ENCODE measurements around the gene NSMCE3.
A peak's percentile ranks its signal among the peaks of the same experiment; 100 is the strongest.

The NSMCE3 gene

GRCh38 chr15:29269485-29270168, at the start of gene NSMCE3:
Gene NSMCE3 (minus strand): TSS chr15:29269822. CDS start chr15:29269705, 117 bp downstream.
- no peaks in the 10 kb centered on the region for H3K9me3 ChIP-seq (ENCODE audit: low read length)
- peak within 1 kb of the TSS; percentile 77 for H3K27ac ChIP-seq (ENCODE audit: low read depth, low read length)
- no peaks in the 10 kb centered on the region for H3K36me3 ChIP-seq (ENCODE audit: insufficient read depth, low read length)
- H3K27me3 ChIP-seq (ENCODE audit: control insufficient read depth in 1 of 2, insufficient read depth in 2 of 2, low read length in 2 of 2) = no peaks in the 10 kb centered on the region
- H3K9ac ChIP-seq (ENCODE audit: low read length) = peak within 1 kb of the TSS; percentile 62
- H3K4me1 ChIP-seq (ENCODE audit: insufficient read depth, low read length) = peaks cover 34% of the 10 kb centered on the region
- peak within 1 kb of the TSS; percentile 64 to 91 for H3K4me3 ChIP-seq (ENCODE audit: low read depth in 1 of 2, low read length in 2 of 2)

DNA sequence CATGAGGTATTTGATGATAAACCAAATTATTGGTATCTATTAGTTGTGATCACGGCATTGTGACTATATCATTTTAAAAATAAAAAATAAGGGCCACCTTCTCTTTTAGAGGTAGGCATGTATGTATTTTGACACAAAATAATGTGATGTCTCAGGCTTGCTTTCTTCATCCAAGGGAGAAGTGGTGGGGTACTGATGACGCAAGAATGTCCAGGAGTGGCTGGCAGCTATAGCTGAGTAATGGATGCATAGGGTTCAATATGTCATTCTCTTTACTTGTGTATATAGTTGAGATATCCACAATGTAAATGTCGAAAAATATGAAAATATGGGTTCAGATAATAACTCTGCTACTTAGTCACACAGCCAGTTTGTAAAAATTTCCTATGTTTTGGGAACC, 46.8 kb upstream of the NSMCE3 start:
- Histone ChIP-seq H3K4me3 (ENCODE audit: low read depth in 1 of 2, low read length in 2 of 2) (no peak overlapping the region), H3K9me3 (ENCODE audit: low read length) (no peaks in the 10 kb centered on the region), H3K9ac (ENCODE audit: low read length) (no peak overlapping the region), H3K4me1 (ENCODE audit: insufficient read depth, low read length) (no peaks in the 10 kb centered on the region), H3K36me3 (ENCODE audit: insufficient read depth, low read length) (no peaks in the 10 kb centered on the region), H3K27ac (ENCODE audit: low read depth, low read length) (no peak overlapping the region), H3K27me3 (ENCODE audit: control insufficient read depth in 1 of 2, insufficient read depth in 2 of 2, low read length in 2 of 2) (no peaks in the 10 kb centered on the region)

- Histone ChIP-seq H3K4me3 (ENCODE audit: low read depth in 1 of 2, low read length in 2 of 2) (no peak overlapping the region), H3K9me3 (ENCODE audit: low read length) (no peaks in the 10 kb centered on the region)
Observed at GRCh38 chr15:29312387-29312786, 42.8 kb upstream of the NSMCE3 start.

GRCh38 chr15:29311696-29312095, 42.1 kb upstream of the NSMCE3 start:
- Histone ChIP-seq H3K9ac (ENCODE audit: low read length) (no peak overlapping the region), H3K9me3 (ENCODE audit: low read length) (no peaks in the 10 kb centered on the region), H3K4me1 (ENCODE audit: insufficient read depth, low read length) (no peaks in the 10 kb centered on the region), H3K4me3 (ENCODE audit: low read depth in 1 of 2, low read length in 2 of 2) (no peak overlapping the region), H3K27me3 (ENCODE audit: control insufficient read depth in 1 of 2, insufficient read depth in 2 of 2, low read length in 2 of 2) (no peaks in the 10 kb centered on the region), H3K36me3 (ENCODE audit: insufficient read depth, low read length) (no peaks in the 10 kb centered on the region), H3K27ac (ENCODE audit: low read depth, low read length) (no peak overlapping the region)

More at GRCh38 chr15:29312387-29312786, 42.8 kb upstream of the NSMCE3 start:
- Histone ChIP-seq H3K27ac (ENCODE audit: low read depth, low read length) (no peak overlapping the region), H3K4me1 (ENCODE audit: insufficient read depth, low read length) (no peaks in the 10 kb centered on the region), H3K36me3 (ENCODE audit: insufficient read depth, low read length) (no peaks in the 10 kb centered on the region), H3K27me3 (ENCODE audit: control insufficient read depth in 1 of 2, insufficient read depth in 2 of 2, low read length in 2 of 2) (no peaks in the 10 kb centered on the region), H3K9ac (ENCODE audit: low read length) (no peak overlapping the region)

DNA sequence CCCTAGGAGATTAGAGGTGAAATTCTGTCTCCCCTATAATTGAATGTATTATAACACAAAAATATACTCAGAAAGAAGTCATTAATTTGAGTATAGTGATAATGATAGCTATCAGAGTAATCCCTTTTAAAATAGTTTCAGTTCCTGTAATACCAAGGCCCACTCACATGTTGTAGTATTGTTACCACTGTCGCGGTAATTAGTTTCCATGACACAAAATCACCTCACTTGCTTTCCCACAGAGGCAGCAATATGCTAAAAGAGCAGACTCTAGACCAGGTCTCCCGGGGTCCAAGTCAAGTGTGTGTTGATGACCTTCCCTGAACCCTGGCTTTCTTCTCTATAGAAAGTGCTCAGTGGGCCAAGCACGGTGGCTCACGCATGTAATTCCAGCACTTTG, 39.5 kb upstream of the NSMCE3 start:
- Histone ChIP-seq H3K4me1 (ENCODE audit: insufficient read depth, low read length) (no peaks in the 10 kb centered on the region), H3K27me3 (ENCODE audit: control insufficient read depth in 1 of 2, insufficient read depth in 2 of 2, low read length in 2 of 2) (no peaks in the 10 kb centered on the region), H3K27ac (ENCODE audit: low read depth, low read length) (no peak overlapping the region), H3K9me3 (ENCODE audit: low read length) (no peaks in the 10 kb centered on the region), H3K4me3 (ENCODE audit: low read depth in 1 of 2, low read length in 2 of 2) (no peak overlapping the region), H3K9ac (ENCODE audit: low read length) (no peak overlapping the region), H3K36me3 (ENCODE audit: insufficient read depth, low read length) (no peaks in the 10 kb centered on the region)

GRCh38 chr15:29308299-29308698, 38.7 kb upstream of the NSMCE3 start:
- Histone ChIP-seq H3K27ac (ENCODE audit: low read depth, low read length) (no peak overlapping the region), H3K36me3 (ENCODE audit: insufficient read depth, low read length) (no peaks in the 10 kb centered on the region), H3K9ac (ENCODE audit: low read length) (no peak overlapping the region), H3K4me3 (ENCODE audit: low read depth in 1 of 2, low read length in 2 of 2) (no peak overlapping the region), H3K9me3 (ENCODE audit: low read length) (no peaks in the 10 kb centered on the region), H3K27me3 (ENCODE audit: control insufficient read depth in 1 of 2, insufficient read depth in 2 of 2, low read length in 2 of 2) (no peaks in the 10 kb centered on the region), H3K4me1 (ENCODE audit: insufficient read depth, low read length) (no peaks in the 10 kb centered on the region)

DNA sequence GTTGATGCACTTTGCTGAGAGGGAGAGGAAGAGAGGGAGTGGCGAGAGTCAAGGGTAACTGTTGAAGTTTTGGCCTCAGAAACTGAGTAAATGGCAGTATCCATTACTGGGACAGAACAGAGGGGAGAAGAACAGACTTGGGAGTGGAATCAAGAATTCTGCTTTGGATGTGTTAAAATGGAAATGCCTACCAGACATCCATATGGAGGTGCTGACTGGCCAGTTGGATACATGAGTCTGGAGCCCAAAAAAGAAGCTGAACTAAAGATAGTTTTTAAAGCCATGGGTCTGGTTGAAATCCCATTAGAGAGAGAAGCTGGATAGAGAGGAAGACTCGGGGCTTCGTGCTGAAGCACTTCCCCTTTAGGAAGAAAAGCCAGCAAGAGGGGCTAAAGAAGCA, 35.9 kb upstream of the NSMCE3 start:
- Histone ChIP-seq H3K4me1 (ENCODE audit: insufficient read depth, low read length) (no peaks in the 10 kb centered on the region), H3K27me3 (ENCODE audit: control insufficient read depth in 1 of 2, insufficient read depth in 2 of 2, low read length in 2 of 2) (no peaks in the 10 kb centered on the region), H3K36me3 (ENCODE audit: insufficient read depth, low read length) (no peaks in the 10 kb centered on the region), H3K9ac (ENCODE audit: low read length) (no peak overlapping the region), H3K27ac (ENCODE audit: low read depth, low read length) (no peak overlapping the region), H3K4me3 (ENCODE audit: low read depth in 1 of 2, low read length in 2 of 2) (no peak overlapping the region), H3K9me3 (ENCODE audit: low read length) (no peaks in the 10 kb centered on the region)

DNA sequence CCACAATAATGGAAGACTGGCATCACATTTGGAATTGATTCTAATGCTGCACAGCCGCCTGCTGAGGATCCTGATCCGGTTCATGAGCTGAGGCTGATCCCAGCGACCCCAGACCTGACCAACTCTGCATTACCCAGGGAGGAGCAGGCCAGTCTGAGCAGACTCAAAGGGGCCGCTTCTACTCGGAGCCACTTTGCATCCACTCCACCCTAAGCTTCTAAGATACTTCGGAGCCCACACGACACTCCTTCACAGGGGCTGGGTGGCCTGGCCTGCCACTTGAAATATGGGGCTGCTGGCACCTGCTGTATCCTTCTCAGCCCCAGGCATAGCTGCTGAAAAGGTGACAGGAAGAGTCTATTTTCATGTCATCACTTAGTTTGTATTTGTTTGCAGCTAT, 33.2 kb upstream of the NSMCE3 start:
- Histone ChIP-seq H3K4me3 (ENCODE audit: low read depth in 1 of 2, low read length in 2 of 2) (no peak overlapping the region), H3K4me1 (ENCODE audit: insufficient read depth, low read length) (no peaks in the 10 kb centered on the region), H3K36me3 (ENCODE audit: insufficient read depth, low read length) (no peaks in the 10 kb centered on the region), H3K27ac (ENCODE audit: low read depth, low read length) (no peak overlapping the region), H3K27me3 (ENCODE audit: control insufficient read depth in 1 of 2, insufficient read depth in 2 of 2, low read length in 2 of 2) (no peaks in the 10 kb centered on the region), H3K9ac (ENCODE audit: low read length) (no peak overlapping the region), H3K9me3 (ENCODE audit: low read length) (no peaks in the 10 kb centered on the region)

DNA sequence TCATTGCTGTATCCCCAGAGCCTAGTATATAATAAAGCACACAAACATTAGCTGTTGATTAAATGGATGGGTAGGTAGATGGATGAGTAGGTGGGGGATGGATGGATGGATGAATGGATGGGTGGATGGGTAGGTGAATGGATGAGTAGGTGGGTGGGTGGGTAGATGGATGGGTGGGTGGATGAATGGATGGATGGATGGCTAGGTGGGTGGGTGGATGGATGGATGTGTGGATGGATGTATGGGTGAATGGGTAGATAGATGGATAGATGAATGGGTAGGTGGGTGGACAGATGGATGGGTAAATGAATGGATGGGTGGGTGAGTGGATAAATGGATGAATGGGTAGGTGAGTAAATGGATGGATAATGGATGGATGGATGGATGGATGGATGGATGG, 30.2 kb upstream of the NSMCE3 start:
- H3K9me3 ChIP-seq (ENCODE audit: low read length) = no peaks in the 10 kb centered on the region
- H3K9ac ChIP-seq (ENCODE audit: low read length) = no peak overlapping the region
- H3K36me3 ChIP-seq (ENCODE audit: insufficient read depth, low read length) = no peaks in the 10 kb centered on the region
- no peak overlapping the region for H3K27ac ChIP-seq (ENCODE audit: low read depth, low read length)
- H3K4me3 ChIP-seq (ENCODE audit: low read depth in 1 of 2, low read length in 2 of 2) = no peak overlapping the region
- no peaks in the 10 kb centered on the region for H3K27me3 ChIP-seq (ENCODE audit: control insufficient read depth in 1 of 2, insufficient read depth in 2 of 2, low read length in 2 of 2)
- no peaks in the 10 kb centered on the region for H3K4me1 ChIP-seq (ENCODE audit: insufficient read depth, low read length)

DNA sequence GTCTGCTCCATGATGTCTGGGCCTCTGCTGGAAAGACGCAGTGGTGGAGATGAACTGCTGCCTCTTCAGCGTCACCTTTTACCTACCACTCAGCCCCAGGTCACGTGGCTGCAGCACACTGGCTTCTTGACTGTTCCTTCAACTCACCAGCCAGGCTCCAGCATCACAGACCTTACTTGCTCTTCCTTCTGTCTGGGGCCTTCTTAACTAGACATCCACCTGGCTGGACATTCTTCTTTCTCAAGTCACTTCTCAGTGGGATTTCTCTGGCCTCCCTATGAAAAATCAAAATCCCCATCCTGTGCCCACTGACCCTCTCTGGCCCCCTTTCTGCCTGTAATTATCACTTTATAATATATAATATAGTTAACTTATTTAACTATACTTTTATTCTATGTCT, 29.7 kb upstream of the NSMCE3 start:
- Histone ChIP-seq H3K4me1 (ENCODE audit: insufficient read depth, low read length) (peaks cover 2% of the 10 kb centered on the region), H3K4me3 (ENCODE audit: low read depth in 1 of 2, low read length in 2 of 2) (no peak overlapping the region), H3K36me3 (ENCODE audit: insufficient read depth, low read length) (no peaks in the 10 kb centered on the region), H3K27me3 (ENCODE audit: control insufficient read depth in 1 of 2, insufficient read depth in 2 of 2, low read length in 2 of 2) (no peaks in the 10 kb centered on the region), H3K9ac (ENCODE audit: low read length) (no peak overlapping the region), H3K9me3 (ENCODE audit: low read length) (no peaks in the 10 kb centered on the region), H3K27ac (ENCODE audit: low read depth, low read length) (no peak overlapping the region)

- H3K27ac ChIP-seq (ENCODE audit: low read depth, low read length) = no peak overlapping the region
- H3K9ac ChIP-seq (ENCODE audit: low read length) = no peak overlapping the region
- no peak overlapping the region for H3K4me3 ChIP-seq (ENCODE audit: low read depth in 1 of 2, low read length in 2 of 2)
- H3K4me1 ChIP-seq (ENCODE audit: insufficient read depth, low read length) = peaks cover 3% of the 10 kb centered on the region
- H3K9me3 ChIP-seq (ENCODE audit: low read length) = no peaks in the 10 kb centered on the region
- no peaks in the 10 kb centered on the region for H3K36me3 ChIP-seq (ENCODE audit: insufficient read depth, low read length)
- no peaks in the 10 kb centered on the region for H3K27me3 ChIP-seq (ENCODE audit: control insufficient read depth in 1 of 2, insufficient read depth in 2 of 2, low read length in 2 of 2)
Observed at GRCh38 chr15:29294732-29295325, 25.2 kb upstream of the NSMCE3 start.

Measured in muscle layer of colon (tissue), 2 donors.